GM12891 (cell line): ENCODE measurements around the gene TUB.

Experiments used
- PAX5 ChIP-seq: IDR thresholded peaks from 2 replicates; pipeline ENCODE4 v1.6.1; 2011; ENCODE audit warnings: low read length, moderate library complexity, mild to moderate bottlenecking; ENCODE audit not compliant: insufficient read depth, severe bottlenecking
- POLR2A ChIP-seq: IDR thresholded peaks from 2 replicates; pipeline ENCODE4 v1.6.1; 2011; ENCODE audit warnings: low read depth, low read length, control low read depth
- POLR2AphosphoS5 ChIP-seq: IDR thresholded peaks from 2 replicates; pipeline ENCODE4 v1.6.1; 2011; ENCODE audit warnings: low read depth, low read length, control low read depth
- POU2F2 ChIP-seq: IDR thresholded peaks from 2 replicates; pipeline ENCODE4 v1.6.1; 2011; ENCODE audit warnings: low read depth, mild to moderate bottlenecking, control low read depth, low read length, moderate library complexity
- SPI1 ChIP-seq: IDR thresholded peaks from 2 replicates; pipeline ENCODE4 v1.6.1; 2011; ENCODE audit warnings: low read depth, low read length, control low read depth
- TAF1 ChIP-seq: IDR thresholded peaks from 2 replicates; pipeline ENCODE4 v1.6.1; 2011; ENCODE audit warnings: low read depth, low read length, control low read depth

GRCh38 chr11:8080674-8081590 is at the start of gene TUB:
- TF ChIP-seq POLR2AphosphoS5: no peak
- no peak for TF ChIP-seq POLR2A
- no peak for TF ChIP-seq POU2F2
- no peak for TF ChIP-seq PAX5
- TF ChIP-seq SPI1: no peak
- no peak for TF ChIP-seq TAF1
